GM23248 (cell line): ENCODE measurements around the gene PTPRN2. TPM values are rescaled to one million over a fixed set of nuclear protein-coding genes. Genes with fewer than 3 reads are reported as not detected.

Experiments used
- DNase-seq: peaks from one replicate; pipeline ENCODE4 v3.0.0-alpha.2; 2015
- H2AFZ ChIP-seq: fragments of 200-600 bp; sonication (generic); 2 replicates; pipeline ENCODE4 v1.6.1; 2016; ENCODE audit warnings: antibody characterized with exemption
- H3F3A ChIP-seq: fragments of 200-600 bp; sonication (generic); 2 replicates; pipeline ENCODE4 v1.6.1; 2016; ENCODE audit warnings: mild to moderate bottlenecking, antibody characterized with exemption, mixed run types; ENCODE audit not compliant: insufficient read depth
- H3K27ac ChIP-seq: fragments of 200-600 bp; sonication (generic); 2 replicates; pipeline ENCODE4 v1.5.1; 2016; ENCODE audit warnings: mild to moderate bottlenecking
- H3K27me3 ChIP-seq: fragments of 200-600 bp; sonication (generic); replicated peaks from 2 replicates; pipeline ENCODE4 v1.6.1; 2016; ENCODE audit warnings: mild to moderate bottlenecking; ENCODE audit not compliant: insufficient read depth
- H3K36me3 ChIP-seq: fragments of 200-600 bp; sonication (generic); 2 replicates; pipeline ENCODE4 v1.6.1; 2016; ENCODE audit warnings: low read depth, mild to moderate bottlenecking
- H3K4me1 ChIP-seq: fragments of 200-600 bp; sonication (generic); 2 replicates; pipeline ENCODE4 v1.6.1; 2016; ENCODE audit warnings: mild to moderate bottlenecking; ENCODE audit not compliant: insufficient read depth
- H3K4me2 ChIP-seq: fragments of 200-600 bp; sonication (generic); one replicate; pipeline ENCODE4 v1.6.1; 2016; ENCODE audit warnings: mild to moderate bottlenecking; ENCODE audit not compliant: unreplicated experiment
- H3K4me3 ChIP-seq: fragments of 200-600 bp; sonication (generic); 2 replicates; pipeline ENCODE4 v1.5.1; 2016; ENCODE audit warnings: mild to moderate bottlenecking
- H3K79me2 ChIP-seq: fragments of 200-600 bp; sonication (generic); 2 replicates; pipeline ENCODE4 v1.6.1; 2016; ENCODE audit warnings: mild to moderate bottlenecking; ENCODE audit not compliant: insufficient read depth
- H3K9ac ChIP-seq: fragments of 200-600 bp; sonication (generic); 2 replicates; pipeline ENCODE4 v1.6.1; 2016; ENCODE audit warnings: mild to moderate bottlenecking
- H3K9me2 ChIP-seq: fragments of 200-600 bp; sonication (generic); 2 replicates; pipeline ENCODE4 v1.6.1; 2016; ENCODE audit warnings: mixed run types, mild to moderate bottlenecking, moderate library complexity; ENCODE audit not compliant: insufficient read depth
- H3K9me3 ChIP-seq: fragments of 200-600 bp; sonication (generic); one replicate; pipeline ENCODE4 v1.6.1; 2017; ENCODE audit warnings: low read depth
- H4K20me1 ChIP-seq: fragments of 200-600 bp; sonication (generic); 2 replicates; pipeline ENCODE4 v1.6.0; 2016; ENCODE audit not compliant: insufficient read depth
- EZH2 ChIP-seq: fragments of 200-600 bp; sonication (generic); IDR thresholded peaks from 2 replicates; pipeline ENCODE4 v1.6.1; 2018; ENCODE audit warnings: antibody characterized with exemption, mild to moderate bottlenecking; ENCODE audit not compliant: insufficient read depth, poor library complexity, severe bottlenecking
- EZH2phosphoT487 ChIP-seq: fragments of 200-600 bp; sonication (generic); IDR thresholded peaks from 2 replicates; pipeline ENCODE4 v1.6.1; 2018; ENCODE audit warnings: antibody characterized with exemption, moderate library complexity, mild to moderate bottlenecking, low read depth; ENCODE audit not compliant: insufficient read depth
- WGBS, 2 experiments: methylation state at CpG; one replicate each; pipeline ENCODE4 v1.1.6; 2015 to 2017; ENCODE audit warnings: low lambda C conversion rate in 2 of 2, low coverage in 1 of 2; ENCODE audit errors: missing lambda C conversion rate in 2 of 2; 5-methylcytosine and 5-hydroxymethylcytosine counted together
- in situ Hi-C: fragments of 300-500 bp; cut with MboI; formaldehyde crosslinking; loops from 2 replicates; pipeline ENCODE4 v1.15.0; 2020
- polyA plus RNA-seq: library from polyadenylated mRNA; unstranded; fragments of >200 nt; fragmentation: Nextera tagmentation; extraction: Ambion mirVana; gene quantifications from 2 replicates; pipeline ENCODE4 v1.2.1, GENCODE V29; 2016
- total RNA-seq: library from RNA; depleted of rRNA; stranded (reverse); fragments of >200 nt; shearing (Covaris generic); gene quantifications from 2 replicates; pipeline ENCODE4 v1.2.3, GENCODE V29; 2014

Gene PTPRN2
- total and polyA plus RNA-seq, 2 experiments from 2014 or later, result 0.13 TPM; not detected in 1

DNA sequence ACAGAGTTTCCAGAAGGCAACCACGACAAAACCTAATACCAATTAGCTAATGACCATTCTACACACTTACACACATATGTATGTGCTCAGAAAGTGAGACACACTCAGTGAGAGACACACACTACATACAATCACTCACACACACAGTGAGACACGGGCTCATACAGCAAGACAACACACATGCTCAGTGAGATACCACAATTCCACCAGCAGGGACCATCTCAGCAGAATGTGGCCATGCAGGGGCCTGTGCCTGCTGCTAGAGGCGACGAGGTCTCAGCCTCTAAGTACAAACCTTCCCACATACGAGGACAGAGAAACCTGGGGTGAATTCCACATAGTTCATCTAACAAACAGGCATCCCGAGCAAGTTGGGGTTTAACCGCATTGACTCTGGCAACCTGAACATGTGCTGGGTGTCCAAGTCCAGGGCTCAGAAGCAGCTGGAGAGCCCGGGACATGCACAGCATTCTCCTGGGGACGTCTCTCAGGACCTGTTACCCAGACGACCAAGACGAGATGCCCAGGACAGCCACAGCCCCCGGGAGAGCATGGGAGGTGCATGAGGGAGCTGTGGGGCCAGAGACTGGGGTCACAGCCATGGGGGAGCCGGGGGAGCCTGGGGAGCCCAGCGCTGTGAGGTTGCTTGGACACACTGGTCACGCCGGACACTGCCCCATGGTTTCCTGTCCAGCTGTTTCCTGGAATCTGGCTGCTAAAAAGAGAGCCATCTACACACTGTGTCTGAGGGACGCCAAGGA, 523.6 kb downstream of the PTPRN2 start:
- no peak overlapping the region for H3K9ac ChIP-seq
- no peak for DNase-seq
- H3K27me3 ChIP-seq, result no peaks in the 10 kb centered on the region
- no peaks in the 10 kb centered on the region for H3F3A ChIP-seq
- TF ChIP-seq EZH2phosphoT487, result no peak
- TF ChIP-seq EZH2, result no peak
- 18 to 19% methylated on average over 17 of the region's 17 CpGs for WGBS, 2 experiments
- H3K4me1 ChIP-seq, result no peaks in the 10 kb centered on the region
- no peaks in the 10 kb centered on the region for H4K20me1 ChIP-seq
- H3K36me3 ChIP-seq, result no peaks in the 10 kb centered on the region
- in situ Hi-C loops, result no loop called here
- no peak overlapping the region for H3K4me3 ChIP-seq
- no peak overlapping the region for H3K27ac ChIP-seq
- H3K79me2 ChIP-seq, result no peaks in the 10 kb centered on the region
- H2AFZ ChIP-seq, result no peak overlapping the region
- no peak overlapping the region for H3K4me2 ChIP-seq
- H3K9me3 ChIP-seq, result no peaks in the 10 kb centered on the region
- H3K9me2 ChIP-seq, result no peaks in the 10 kb centered on the region

DNA sequence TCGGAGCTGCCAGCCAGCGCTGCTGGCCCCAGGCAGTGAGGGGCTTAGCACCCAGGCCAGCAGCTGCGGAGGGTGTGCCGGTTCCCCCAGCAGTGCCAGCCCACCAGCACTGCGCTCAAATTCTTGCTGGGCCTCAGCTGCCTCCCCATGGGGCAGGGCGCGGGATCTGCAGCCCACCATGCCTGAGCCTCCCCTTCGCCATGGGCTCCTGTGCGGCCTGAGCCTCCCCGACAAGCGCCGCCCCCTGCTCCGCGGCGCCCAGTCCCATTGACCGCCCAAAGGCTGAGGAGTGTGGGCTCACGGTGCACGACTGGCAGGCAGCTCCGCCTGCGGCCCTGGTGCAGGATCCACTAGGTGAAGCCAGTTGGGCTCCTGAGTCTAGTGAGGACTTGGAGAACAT, 525.0 kb downstream of the PTPRN2 start:
- H2AFZ ChIP-seq, result no peak overlapping the region
- no peaks in the 10 kb centered on the region for H3K27me3 ChIP-seq
- no peak for DNase-seq
- H3K27ac ChIP-seq, result no peak overlapping the region
- in situ Hi-C loops, result no loop called here
- no peak overlapping the region for H3K4me3 ChIP-seq
- no peaks in the 10 kb centered on the region for H3K79me2 ChIP-seq
- no peak overlapping the region for H3K4me2 ChIP-seq
- no peaks in the 10 kb centered on the region for H4K20me1 ChIP-seq
- TF ChIP-seq EZH2 (no peak), EZH2phosphoT487 (no peak)
- 54 to 55% methylated on average over 18 to 20 of the region's 20 CpGs for WGBS, 2 experiments
- H3K9me3 ChIP-seq, result no peaks in the 10 kb centered on the region
- no peak overlapping the region for H3K9ac ChIP-seq
- no peaks in the 10 kb centered on the region for H3F3A ChIP-seq
- no peaks in the 10 kb centered on the region for H3K4me1 ChIP-seq
- no peaks in the 10 kb centered on the region for H3K36me3 ChIP-seq
- H3K9me2 ChIP-seq, result no peaks in the 10 kb centered on the region

DNA sequence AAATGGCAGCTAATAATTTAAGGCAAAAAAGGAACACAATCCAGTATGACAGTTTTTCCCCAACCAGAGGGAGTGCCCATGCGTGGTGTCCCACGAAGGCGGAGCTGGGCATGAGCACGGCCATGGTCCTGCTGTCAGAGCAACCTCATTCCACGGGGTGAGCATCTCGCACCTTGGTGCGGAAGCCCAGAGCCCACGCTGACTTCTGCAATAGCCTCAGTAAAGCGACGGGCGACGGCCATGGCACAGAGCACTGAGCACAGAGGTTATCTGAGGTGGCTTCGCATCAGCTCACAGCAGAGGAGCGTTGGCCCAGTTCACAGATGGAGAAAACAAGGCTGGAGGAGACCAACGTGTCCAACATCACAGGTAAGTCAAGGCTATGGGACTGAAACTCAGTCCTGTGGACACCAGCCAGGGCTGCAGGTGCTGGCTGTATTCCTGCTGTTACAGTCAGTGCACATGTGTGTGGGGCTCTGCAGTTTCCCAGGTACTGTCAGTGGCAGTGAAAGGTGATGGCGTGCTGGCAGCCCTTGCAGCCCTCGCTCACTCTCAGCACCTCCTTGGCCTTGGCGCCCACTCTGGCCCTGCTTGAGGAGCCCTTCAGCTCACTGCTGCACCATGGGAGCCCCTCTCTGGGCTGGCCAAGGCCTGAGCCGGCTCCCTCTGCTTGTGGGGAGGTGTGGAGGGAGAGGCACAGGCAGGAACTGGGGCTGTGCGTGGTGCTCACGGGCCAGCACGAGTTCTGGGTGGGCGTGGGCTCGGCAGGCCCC, 525.6 kb downstream of the PTPRN2 start:
- Histone ChIP-seq H3K27ac (no peak overlapping the region), H3K36me3 (no peaks in the 10 kb centered on the region), H3K9me2 (no peaks in the 10 kb centered on the region), H3K4me2 (no peak overlapping the region), H3K79me2 (no peaks in the 10 kb centered on the region), H4K20me1 (no peaks in the 10 kb centered on the region), H3F3A (no peaks in the 10 kb centered on the region), H3K9me3 (no peaks in the 10 kb centered on the region), H2AFZ (no peak overlapping the region), H3K4me3 (no peak overlapping the region), H3K9ac (no peak overlapping the region), H3K4me1 (no peaks in the 10 kb centered on the region), H3K27me3 (no peaks in the 10 kb centered on the region)
- 44% methylated on average over 24 of the region's 24 CpGs for WGBS, 2 experiments
- no peak for DNase-seq
- in situ Hi-C loops, result no loop called here
- TF ChIP-seq EZH2phosphoT487 (no peak), EZH2 (no peak)

- no peaks in the 10 kb centered on the region for H3K9me3 ChIP-seq
- H3K36me3 ChIP-seq, result no peaks in the 10 kb centered on the region
- in situ Hi-C loops, result no loop called here
- H3K27me3 ChIP-seq, result no peaks in the 10 kb centered on the region
- H3K4me1 ChIP-seq, result no peaks in the 10 kb centered on the region
- WGBS, 2 experiments, result 73% methylated on average over 28 of the region's 28 CpGs
- no peak overlapping the region for H3K27ac ChIP-seq
- no peak overlapping the region for H2AFZ ChIP-seq
- H3K4me2 ChIP-seq, result no peak overlapping the region
- no peaks in the 10 kb centered on the region for H3F3A ChIP-seq
- H3K4me3 ChIP-seq, result no peak overlapping the region
- no peak for DNase-seq
- H4K20me1 ChIP-seq, result no peaks in the 10 kb centered on the region
- no peak overlapping the region for H3K9ac ChIP-seq
- no peaks in the 10 kb centered on the region for H3K9me2 ChIP-seq
- TF ChIP-seq EZH2phosphoT487 (no peak), EZH2 (no peak)
- no peaks in the 10 kb centered on the region for H3K79me2 ChIP-seq
These were observed 526.5 kb downstream of the PTPRN2 start for GRCh38 chr7:158061026-158061630.
